Measurements from ENCODE around the gene XCR1.
"Not testable (repeated sequence)": the region's sequence is repeated elsewhere in the genome, so short reads cannot be mapped to it uniquely, and the experiment has no call there.

XCR1 gene

DNA sequence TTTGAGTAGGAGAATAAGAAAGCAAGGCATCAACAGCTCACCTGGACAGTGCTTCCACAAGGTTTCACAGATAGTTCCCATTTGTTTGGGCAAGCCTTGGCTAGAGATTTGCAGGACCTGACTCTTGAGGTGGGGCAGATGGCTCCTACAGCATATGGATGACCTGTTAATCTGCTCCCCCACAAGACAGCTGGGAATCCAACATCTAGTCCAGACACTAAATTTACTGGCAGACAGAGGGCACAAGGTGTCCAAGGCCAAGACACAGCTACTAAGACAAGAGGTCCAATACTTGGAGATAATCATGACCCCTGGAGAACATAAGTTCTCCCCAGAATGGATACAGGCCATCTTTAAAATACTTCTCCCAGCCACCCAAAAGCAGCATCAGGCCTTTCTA lies 23.6 kb downstream of the XCR1 start:
- DNase-seq = not testable (repeated sequence)

DNA sequence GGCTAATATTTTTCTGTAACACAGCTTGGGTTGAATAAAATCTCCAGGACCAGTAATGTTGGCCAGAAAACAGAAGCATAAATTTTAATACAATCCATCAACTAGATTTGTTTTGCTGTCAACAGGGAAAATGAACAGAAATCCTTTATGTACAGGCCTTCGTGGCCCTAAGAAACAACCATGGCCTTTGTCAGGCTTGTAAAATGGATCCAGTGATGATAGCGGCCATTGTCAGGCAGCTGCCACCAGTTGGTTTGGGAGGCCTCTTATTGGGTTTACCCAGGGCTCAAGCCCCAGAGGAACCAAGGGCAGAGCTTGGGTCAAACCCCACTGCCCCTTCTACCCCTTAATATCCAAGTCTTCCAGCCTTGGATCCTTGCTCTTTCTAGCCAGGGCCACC lies 26.1 kb downstream of the XCR1 start:
- no peak for DNase-seq

GRCh38 chr3:45997942-45998341 lies 29.3 kb downstream of the XCR1 start:
- no peak for DNase-seq

DNA sequence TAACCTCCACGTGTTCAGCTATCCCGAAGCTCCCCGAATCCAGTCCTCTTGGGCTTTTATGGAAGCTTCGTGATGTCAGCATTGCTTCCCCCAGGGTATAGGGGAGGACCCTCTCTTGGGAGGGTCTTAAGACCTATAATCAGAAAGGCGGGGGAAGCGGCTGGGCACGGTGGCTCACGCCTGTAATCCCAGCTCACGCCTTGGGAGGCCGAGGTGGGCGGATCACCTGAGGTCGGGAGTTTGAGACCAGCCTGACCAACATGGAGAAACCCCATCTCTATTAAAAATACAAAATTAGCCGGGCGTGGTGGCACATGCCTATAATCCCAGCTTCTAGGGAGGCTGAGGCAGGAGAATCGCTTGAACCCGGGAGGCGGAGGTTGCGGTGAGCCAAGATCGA lies 29.8 kb downstream of the XCR1 start:
- not testable (repeated sequence) for DNase-seq

DNA sequence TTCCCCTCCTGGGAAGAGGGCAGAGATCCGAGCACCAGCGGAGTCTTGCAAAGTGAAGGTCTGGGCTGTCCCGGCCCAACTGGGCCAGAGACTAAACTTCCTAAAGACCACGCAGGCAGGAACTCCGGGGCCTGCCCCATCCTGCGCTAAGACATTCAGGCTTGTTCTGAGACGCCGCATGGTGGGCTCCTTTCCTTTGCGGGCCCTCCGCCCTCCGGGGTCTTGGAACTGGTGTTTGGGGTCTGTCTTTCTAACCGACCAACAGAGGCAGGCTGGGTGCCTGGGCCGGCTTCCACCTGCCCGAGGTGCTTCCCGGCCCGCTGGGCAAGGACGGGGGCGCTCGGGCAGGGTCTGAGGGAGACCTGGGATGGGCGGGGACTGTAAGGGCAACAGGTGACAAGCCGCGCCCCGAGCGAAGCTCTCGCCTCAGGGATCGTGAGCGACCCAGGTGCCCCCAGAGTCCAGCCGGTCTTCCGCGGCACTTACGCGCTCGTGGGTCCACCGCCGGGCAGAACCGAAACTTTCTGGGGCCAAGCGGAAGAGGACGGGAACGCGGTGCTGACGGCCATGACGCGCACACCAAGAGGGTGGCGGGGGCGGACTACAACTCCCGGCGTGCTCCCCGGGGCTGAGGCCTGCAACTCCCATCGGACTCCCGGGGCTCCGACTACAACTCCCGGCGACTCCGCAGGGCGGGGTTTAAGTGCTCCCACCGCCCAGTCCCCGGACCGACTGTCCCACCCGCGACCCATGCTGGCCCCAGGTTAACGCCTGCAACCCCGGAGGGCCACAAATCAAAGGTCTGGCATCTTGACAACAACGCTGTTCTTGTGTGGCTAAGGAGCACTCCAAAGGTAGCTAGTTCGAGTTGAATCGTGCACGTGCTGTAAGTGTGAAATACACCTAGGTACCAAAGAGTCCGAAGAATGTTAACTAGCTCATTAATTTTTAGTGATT lies 31.8 kb downstream of the XCR1 start, which contains the start of gene FYCO1:
Gene FYCO1 (minus strand): TSS at position 589 of the 957 bp plus-strand sequence. CDS start 10,914 bp downstream, outside the sequence.
- DNase-seq = peak; percentile 82

DNA sequence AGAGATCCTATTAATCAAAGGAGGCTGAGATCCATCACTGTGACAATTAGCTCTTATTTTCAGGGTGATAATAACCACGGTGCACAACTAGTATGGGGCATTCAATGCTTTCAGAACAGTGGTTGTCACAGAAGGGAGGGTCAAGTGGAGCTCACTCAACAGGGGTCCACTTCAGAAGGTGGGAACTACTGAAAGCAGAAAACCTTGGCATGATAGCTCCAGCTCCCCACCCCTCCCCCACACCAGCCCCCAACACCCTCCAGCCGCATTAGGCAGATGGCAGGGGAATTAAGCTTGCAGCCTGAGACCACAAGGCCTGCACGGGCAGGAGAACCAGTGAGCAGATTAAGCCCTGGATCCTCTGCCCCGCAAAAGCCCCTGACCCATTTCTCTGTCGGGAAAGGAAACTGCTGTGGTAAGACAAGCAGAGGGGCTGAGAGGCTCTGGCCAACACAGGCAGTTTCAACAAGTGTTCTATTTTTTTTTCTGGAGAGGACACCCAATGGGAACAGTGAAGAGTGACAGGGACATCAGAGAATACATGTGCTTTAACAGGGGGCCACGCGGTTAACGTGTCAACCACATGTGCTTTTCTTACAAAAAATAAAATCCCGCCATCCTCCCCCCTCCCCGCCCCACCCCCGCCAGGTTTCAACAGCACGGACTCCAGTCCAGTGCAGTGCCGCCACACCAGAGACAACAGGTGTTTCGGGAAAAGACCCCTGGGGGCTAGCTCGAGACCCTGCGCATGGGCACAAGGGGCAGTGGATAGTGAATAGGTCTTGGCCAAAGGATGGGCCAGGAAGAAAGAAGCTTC lies 32.7 kb downstream of the XCR1 start:
- DNase-seq = peak; percentile 61

- peak; percentile 51 for DNase-seq
Observed at GRCh38 chr3:45993421-45994027, 33.8 kb downstream of the XCR1 start.

DNA sequence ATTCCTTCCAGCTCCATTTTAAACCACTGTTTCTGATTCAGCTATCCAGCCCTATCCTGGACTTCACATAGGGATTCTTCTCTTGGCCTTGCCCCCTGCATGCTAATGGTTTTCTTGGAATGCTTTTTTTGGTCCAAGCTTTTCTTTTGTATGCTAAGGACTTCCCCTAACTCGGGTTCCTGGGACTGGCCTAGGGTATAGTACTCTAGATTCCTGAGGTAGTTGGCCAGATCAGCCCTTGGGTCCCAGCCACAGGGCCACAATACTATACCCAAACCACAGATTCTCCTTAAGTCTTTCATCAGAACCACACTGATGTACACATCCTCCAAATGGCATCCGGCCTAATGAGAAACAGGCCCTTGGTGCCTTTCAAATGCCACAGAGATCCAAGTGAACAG lies 34.5 kb downstream of the XCR1 start:
- no peak for DNase-seq

DNA sequence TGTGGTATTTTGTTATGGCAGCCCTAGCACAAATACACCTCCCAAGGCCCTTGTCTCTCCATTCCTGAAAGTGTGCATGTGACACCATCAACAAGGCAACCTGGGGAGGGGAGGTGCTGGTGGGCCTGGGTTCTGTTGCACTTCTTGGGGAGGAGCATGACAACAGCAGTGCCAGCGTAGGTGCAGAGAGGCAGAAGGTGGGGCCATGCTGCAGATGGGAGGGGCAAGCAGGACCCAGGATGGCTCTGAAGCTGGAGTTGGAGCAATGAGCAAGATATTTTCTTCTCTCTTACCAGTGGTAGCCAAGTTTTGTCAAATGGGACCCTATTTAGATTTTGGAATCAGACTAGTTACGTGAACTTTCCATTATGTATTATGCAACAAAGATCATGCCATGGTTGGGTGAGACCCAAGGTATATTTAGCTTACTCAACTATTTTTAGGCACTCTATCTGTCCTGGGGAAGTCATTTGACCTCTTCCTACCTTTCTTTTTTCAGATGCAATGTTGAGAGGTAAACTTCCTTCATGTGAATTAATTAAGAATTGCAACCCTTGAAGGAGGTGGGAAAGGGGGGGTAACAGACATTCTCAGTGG lies 35.1 kb downstream of the XCR1 start:
- no peak for DNase-seq

- DNase-seq = no peak
Observed at GRCh38 chr3:45991341-45991740, 35.9 kb downstream of the XCR1 start.

GRCh38 chr3:45990181-45990580 lies 37.1 kb downstream of the XCR1 start:
- DNase-seq = no peak

- no peak for DNase-seq
Observed at GRCh38 chr3:45988804-45989203, 38.5 kb downstream of the XCR1 start.

DNA sequence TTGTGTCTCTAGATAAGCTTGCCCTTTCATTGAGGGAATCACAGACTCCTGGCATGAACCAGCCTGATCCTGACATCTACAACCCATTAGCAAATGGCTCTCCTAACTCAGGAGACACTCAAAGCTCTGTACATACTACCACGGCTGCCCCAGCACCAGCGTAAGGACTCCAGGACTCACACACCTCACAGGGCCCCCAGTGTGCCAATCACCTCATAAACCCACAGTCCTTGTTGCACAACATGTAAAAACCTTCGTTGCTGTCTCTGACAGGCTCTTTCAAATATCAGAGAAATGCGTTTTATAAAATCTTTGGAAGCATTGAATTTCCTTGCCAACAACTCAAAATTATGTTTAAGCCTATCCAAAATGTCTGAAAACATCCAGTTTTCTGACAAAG lies 38.9 kb downstream of the XCR1 start:
- no peak for DNase-seq

GRCh38 chr3:45987368-45988291 lies 39.7 kb downstream of the XCR1 start:
- no peak for DNase-seq

GRCh38 chr3:45986303-45986982 lies 40.8 kb downstream of the XCR1 start:
- no peak for DNase-seq

- DNase-seq = no peak
Observed at GRCh38 chr3:45985532-45986302, 41.6 kb downstream of the XCR1 start.

DNA sequence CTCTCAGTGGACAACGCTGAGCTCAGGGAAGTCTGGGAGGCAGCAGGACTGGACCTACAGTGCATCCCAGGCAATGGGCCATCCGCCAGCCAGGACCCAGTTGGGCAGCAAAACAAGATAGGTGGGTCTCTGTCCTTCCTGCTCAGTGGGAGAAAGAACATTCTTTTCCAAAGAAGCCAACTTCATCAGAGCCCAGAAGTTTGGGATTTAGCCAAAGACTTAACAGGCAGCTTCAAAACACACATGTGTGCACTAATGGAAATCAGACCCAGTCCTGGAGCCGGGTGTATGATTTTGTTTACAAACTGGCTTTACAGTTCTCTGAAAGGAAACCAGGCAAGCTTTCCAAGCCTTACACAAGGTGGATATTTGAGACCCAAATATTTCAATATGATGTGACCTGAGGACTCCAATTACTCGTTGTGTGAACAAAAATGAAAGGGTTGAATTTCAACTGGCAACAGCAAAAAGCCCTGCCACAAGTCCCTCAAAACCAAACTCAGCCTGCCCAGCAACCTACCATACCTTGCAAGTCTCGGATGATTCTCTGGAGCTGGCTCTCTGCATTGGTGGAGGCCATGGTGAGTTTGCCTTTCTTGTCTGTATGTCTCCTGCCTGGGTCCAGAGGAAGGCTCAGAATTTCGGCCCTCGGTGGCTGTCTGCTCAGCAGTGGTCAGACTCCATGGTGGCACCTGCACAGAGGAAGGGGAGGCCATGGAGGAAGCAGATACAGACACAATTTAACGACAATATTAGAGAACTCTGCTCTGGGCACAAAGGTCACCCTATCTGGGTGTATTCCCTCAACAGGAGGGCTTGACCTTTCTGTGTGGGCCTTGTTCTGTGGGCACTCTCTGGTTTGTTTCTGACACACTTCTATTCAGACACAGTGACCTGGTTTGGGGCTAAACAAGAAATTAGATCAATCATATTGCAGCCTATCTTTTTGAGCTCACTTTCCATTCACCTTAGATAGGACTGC lies 42.7 kb downstream of the XCR1 start:
- no peak for DNase-seq

GRCh38 chr3:45983770-45984169 lies 43.5 kb downstream of the XCR1 start:
- no peak for DNase-seq
